Stimulated activated memory B cell treated with anti-CD40 and anti-IgM and Interleukin-4, amounts not matched to agents 10 μg/mL and 1 μg/mL and 100 μg/mL, for 72 hours (primary cell): ENCODE results near the gene ZW10.

ENCODE experiments used
- ATAC-seq: fragments of 150-1000 bp; cut with Tn5 transposase; 2 replicates; pipeline ENCODE4 v1.10.0; 2021
- H3K27ac Mint-ChIP-seq: one replicate; pipeline ENCODE4 v1.8.0; 2022; ENCODE audit warnings: mild to moderate bottlenecking, mixed read lengths
- H3K27me3 Mint-ChIP-seq: one replicate; pipeline ENCODE4 v1.8.0; 2022; ENCODE audit warnings: mixed read lengths
- H3K36me3 Mint-ChIP-seq: one replicate; pipeline ENCODE4 v1.8.0; 2022; ENCODE audit warnings: mixed read lengths
- H3K4me1 Mint-ChIP-seq: one replicate; pipeline ENCODE4 v1.8.0; 2022; ENCODE audit warnings: mixed read lengths
- H3K4me3 Mint-ChIP-seq: one replicate; pipeline ENCODE4 v1.8.0; 2022; ENCODE audit warnings: mild to moderate bottlenecking, moderate library complexity, mixed read lengths
- H3K9me3 Mint-ChIP-seq: one replicate; pipeline ENCODE4 v1.8.0; 2022; ENCODE audit warnings: mixed read lengths

Gene ZW10

GRCh38 chr11:113694390-113694789, 79.1 kb downstream of the ZW10 start:
- H3K36me3 Mint-ChIP-seq = peaks cover 15% of the 10 kb centered on the region
- no peaks in the 10 kb centered on the region for H3K4me1 Mint-ChIP-seq
- H3K27me3 Mint-ChIP-seq = no peaks in the 10 kb centered on the region
- no peaks in the 10 kb centered on the region for H3K9me3 Mint-ChIP-seq
- ATAC-seq = no peak
- no peak overlapping the region for H3K27ac Mint-ChIP-seq
- no peak overlapping the region for H3K4me3 Mint-ChIP-seq

- Mint-ChIP-seq H3K27ac (no peak overlapping the region), H3K4me1 (no peaks in the 10 kb centered on the region), H3K9me3 (no peaks in the 10 kb centered on the region), H3K4me3 (no peak overlapping the region), H3K27me3 (no peaks in the 10 kb centered on the region), H3K36me3 (peaks cover 15% of the 10 kb centered on the region)
- no peak for ATAC-seq
Observed at GRCh38 chr11:113693030-113693429, 80.5 kb downstream of the ZW10 start.

GRCh38 chr11:113690619-113691569, 82.6 kb downstream of the ZW10 start:
- ATAC-seq = no peak
- H3K4me3 Mint-ChIP-seq = no peak overlapping the region
- peaks cover 9% of the 10 kb centered on the region for H3K36me3 Mint-ChIP-seq
- no peak overlapping the region for H3K27ac Mint-ChIP-seq
- no peaks in the 10 kb centered on the region for H3K9me3 Mint-ChIP-seq
- peaks cover 4% of the 10 kb centered on the region for H3K4me1 Mint-ChIP-seq
- H3K27me3 Mint-ChIP-seq = no peaks in the 10 kb centered on the region

DNA sequence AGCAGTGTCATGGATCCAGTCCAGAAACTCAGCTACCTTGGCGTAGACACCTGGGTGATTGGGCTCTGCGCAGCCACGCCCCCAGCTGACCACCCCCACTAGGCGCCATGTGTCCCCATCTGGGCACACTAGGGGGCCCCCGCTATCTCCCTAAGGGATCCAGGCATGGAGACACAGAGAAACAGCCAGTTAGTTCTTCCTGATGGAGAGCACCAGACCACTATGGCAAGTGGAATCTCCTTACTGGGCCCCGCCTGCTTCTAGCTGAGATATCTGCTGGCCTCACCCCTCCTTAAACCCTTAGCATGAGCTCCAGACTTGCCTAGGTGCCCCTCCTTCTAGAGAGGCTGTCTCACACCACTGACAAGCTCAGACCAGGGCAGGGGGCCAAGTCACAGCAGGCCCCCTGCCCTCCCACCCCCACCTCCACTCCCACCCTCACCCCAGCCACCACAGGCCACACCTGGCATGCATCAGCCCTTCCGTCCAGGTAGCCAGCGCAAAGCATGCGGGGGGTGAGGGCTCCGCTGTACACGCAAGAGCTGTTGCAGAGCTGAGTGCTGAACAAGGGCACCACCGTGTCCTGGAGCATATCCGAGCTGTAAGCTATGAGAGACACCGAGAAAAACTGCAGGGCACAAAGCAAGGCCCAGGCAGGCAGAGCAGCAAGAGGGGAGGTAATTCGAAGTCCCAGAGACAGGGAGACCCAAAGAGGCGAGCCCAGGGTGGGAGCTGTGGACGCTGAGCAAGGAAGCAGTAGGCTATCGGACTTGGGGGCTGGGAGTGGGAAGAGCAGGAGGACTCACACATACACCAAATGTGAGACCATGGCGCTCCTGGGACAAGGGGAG, 83.5 kb downstream of the ZW10 start:
- H3K4me1 Mint-ChIP-seq = peaks cover 9% of the 10 kb centered on the region
- no peak for ATAC-seq
- H3K4me3 Mint-ChIP-seq = no peak overlapping the region
- H3K27me3 Mint-ChIP-seq = no peaks in the 10 kb centered on the region
- H3K36me3 Mint-ChIP-seq = peaks cover 4% of the 10 kb centered on the region
- H3K9me3 Mint-ChIP-seq = no peaks in the 10 kb centered on the region
- H3K27ac Mint-ChIP-seq = no peak overlapping the region

DNA sequence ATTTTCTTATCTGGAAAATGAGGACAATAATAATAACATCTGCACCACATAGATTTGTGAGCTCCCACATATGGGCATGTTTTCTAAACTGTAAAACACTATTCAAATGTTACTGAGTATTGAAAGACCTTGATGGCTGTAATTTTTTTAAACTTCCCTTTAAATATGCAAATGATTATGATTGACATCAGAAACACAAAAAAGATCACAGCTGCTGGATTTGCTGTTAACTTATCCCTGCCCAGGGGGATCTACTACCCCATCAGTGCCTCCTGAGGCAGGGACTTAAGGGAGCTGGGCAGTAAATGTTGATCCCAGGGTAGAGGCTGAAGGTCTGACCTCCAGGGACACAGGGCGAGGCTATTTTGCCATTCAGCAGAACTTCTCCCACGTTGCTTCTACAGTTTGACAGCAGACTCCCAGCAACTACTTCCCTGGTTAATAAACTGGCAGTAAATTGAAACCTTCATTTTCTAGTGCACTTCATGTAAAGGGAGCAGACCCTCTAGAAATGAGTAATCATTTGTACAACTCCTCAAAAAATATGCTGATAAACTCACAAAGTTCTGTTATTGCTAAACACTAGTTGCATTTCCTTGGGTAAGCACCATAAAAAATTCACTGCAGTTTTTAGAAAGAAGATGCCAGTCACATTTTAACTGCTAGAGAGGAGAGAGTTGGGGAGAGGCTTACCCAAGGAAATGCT, 87.7 kb downstream of the ZW10 start:
- peaks cover 9% of the 10 kb centered on the region for H3K4me1 Mint-ChIP-seq
- H3K27ac Mint-ChIP-seq = peak overlapping the region; percentile 30
- no peak overlapping the region for H3K4me3 Mint-ChIP-seq
- no peaks in the 10 kb centered on the region for H3K36me3 Mint-ChIP-seq
- ATAC-seq = no peak
- H3K27me3 Mint-ChIP-seq = peaks cover 13% of the 10 kb centered on the region
- no peaks in the 10 kb centered on the region for H3K9me3 Mint-ChIP-seq

DNA sequence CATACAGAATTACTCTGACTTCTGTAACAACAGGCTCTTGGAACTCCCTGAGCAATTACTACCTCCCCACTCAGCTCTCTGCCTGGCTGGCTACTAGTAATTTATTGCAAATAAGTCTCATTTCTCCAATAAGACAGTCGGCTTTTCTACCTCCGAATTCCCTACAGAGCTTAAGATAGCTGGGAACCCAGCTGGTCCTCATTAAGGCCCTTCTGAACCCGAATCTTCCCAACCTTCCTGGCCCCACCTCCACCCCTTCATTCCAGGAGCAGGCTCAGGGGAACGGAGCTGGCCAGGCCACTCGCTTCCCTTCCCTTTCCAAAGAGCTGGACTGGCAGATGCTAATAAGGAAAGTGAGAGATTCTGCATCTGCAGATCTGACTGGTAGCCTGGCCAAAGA, 89.0 kb downstream of the ZW10 start:
- no peak overlapping the region for H3K27ac Mint-ChIP-seq
- peaks cover 9% of the 10 kb centered on the region for H3K4me1 Mint-ChIP-seq

GRCh38 chr11:113683481-113684046, 89.9 kb downstream of the ZW10 start:
- peaks cover 9% of the 10 kb centered on the region for H3K4me1 Mint-ChIP-seq
- H3K27ac Mint-ChIP-seq = no peak overlapping the region
- H3K27me3 Mint-ChIP-seq = peaks cover 13% of the 10 kb centered on the region
- no peaks in the 10 kb centered on the region for H3K36me3 Mint-ChIP-seq
- no peak for ATAC-seq
- H3K9me3 Mint-ChIP-seq = no peaks in the 10 kb centered on the region
- no peak overlapping the region for H3K4me3 Mint-ChIP-seq

More for the DNA sequence above, 89.0 kb downstream of the ZW10 start:
- no peaks in the 10 kb centered on the region for H3K9me3 Mint-ChIP-seq
- no peak for ATAC-seq
- peaks cover 13% of the 10 kb centered on the region for H3K27me3 Mint-ChIP-seq
- H3K36me3 Mint-ChIP-seq = no peaks in the 10 kb centered on the region
- H3K4me3 Mint-ChIP-seq = no peak overlapping the region
